Activated CD4-positive, alpha-beta T cell treated with anti-CD3 and anti-CD28 coated beads, Interleukin-10, Interleukin-2, amounts not matched to agents 100 ng/mL and 50 ng/mL, durations not matched to agents 16 hours and 8 hours (primary cell): Measurements from ENCODE around the gene BTD.

Experiments used
- DNase-seq: peaks from one replicate; pipeline ENCODE4 v3.0.0-alpha.2; 2020

Gene BTD

DNA sequence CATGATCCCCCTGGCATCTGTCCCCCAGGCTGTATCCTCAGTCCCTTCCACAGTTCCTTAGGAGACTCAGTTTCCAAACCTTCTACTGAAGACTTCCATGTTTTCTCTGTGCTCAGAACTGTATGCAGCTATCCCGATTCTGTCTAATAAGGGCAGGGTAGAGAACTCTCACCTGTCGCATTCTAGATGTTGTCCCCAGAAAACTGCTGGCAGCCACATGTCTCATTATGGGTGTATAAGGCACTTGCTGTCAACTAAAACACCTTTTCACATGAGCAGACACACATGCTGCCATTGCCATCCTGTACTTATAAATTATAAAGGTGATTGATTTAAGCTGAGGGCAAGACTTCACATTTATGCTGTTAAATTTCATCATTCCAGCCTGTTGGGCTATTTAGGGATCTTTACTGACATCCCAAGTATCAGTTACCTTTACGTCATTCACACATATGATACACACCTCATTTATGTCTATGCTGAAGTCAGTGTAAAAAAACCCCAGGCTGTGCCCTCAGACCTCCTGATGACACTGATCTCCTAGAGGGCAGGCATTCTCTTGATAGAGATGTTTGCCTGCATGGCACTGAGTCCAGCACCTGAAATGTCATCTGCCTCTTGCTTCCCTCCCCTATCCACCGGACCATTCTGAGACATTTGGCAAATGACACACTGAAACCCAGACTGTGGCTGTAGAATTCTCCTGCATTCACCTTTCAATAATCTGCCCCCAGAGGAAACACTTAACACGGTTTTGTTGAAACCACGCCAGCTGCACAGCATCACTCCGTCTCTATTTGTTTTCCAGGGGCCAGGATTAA, 35.8 kb downstream of the BTD start:
- peak; percentile 39 for DNase-seq

DNA sequence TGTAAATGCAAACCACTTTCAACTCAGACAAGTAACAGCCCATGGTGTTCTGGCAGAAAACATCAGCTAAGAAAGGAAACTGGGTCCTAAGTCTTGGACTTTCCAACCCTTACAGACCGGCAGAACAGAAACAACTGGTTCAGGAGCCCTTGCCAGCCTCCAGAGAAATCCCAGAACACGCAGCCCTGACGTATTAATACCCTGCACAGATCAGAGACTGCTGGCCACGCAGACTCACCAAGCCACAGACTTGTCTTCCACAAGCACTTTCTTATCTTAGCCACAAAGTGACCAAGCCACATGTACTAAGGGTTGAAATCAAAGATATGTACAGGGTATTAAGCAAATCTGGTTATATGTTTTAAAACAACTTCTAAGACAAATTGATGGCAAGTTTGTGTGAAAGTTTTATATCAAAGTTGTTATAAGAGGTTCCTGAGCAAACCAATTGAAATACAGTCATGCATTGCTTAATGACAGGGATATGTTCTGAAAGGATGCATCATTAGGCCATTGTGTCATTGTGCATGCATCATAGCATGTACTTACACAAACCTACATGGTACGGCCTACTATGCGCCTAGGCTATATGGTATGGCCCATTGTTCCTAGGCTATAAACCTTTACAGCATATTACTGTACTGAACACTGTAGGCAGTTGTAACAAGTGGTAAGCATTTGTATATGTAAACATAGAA, 36.8 kb downstream of the BTD start:
- DNase-seq = peak; percentile 38

DNA sequence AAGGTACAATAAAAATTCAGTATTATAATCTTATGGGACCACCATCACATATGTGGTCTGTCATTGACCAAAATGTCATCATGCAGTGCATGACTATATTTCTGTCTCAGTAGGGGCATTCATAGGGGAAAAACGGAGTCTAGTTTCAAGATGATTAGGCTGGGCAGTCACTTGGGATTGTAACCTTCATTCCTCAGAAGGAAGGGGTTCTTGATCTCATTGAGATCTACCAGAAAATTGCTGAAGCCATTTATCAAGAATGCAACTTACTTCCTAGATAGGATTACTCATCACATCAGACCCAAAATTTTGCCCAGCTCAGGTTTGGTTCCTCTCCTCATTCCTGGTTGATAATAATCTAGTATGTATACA, 37.3 kb downstream of the BTD start:
- peak; percentile 28 for DNase-seq

DNA sequence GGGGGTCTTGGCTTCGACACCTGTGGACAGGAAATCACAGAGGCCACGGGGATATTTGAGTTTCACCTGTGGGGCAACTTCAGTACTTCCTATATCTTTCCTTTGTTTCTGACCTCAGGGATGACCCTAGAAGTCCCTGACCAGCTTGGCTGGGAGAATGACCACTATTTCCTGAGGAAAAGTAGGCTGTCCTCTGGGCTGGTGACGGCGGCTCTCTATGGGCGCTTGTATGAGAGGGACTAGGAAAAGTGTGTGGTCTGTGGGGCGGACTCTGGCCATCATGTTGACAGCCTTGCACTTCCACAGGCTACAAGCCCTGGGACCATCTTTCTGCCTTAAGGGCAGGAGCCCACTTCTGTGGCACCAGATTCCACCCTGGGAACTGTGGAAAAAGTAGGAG, 43.7 kb downstream of the BTD start:
- DNase-seq = no peak

DNA sequence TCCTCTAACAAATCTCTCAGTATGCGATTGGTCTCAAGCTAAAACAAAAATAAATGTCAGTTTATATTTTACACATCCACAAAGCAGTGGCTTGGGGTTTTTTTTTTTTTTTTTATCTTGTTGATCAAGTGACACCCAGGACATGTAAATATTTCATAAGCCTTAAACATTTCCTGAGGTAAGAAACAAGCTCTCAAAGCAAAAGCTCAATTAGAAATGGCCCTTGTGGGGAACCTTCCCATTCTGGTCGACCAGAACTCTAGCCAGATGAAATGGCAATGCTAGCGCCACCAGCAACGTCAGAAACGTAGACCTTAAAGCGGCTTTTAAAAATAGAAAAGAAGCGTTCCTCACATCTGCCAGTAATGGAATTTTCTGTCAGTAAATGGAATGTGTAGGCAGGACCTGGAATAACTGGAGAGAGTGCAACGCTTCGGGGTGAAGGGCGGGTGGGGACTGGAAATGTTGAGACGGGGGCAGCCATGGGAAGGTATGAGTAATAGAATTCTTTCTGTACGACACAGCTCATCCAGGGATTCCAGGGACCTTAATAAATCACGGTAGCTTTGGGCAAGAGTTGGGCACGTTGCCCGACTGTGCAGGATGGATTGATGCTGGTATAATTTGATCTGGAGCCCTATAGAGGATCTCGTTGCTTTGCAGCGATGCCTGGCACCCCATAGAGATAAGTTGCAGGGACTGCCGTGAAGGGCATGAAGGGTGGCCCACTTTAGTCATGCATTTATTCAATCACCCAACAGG, 44.4 kb downstream of the BTD start:
- no peak for DNase-seq

DNA sequence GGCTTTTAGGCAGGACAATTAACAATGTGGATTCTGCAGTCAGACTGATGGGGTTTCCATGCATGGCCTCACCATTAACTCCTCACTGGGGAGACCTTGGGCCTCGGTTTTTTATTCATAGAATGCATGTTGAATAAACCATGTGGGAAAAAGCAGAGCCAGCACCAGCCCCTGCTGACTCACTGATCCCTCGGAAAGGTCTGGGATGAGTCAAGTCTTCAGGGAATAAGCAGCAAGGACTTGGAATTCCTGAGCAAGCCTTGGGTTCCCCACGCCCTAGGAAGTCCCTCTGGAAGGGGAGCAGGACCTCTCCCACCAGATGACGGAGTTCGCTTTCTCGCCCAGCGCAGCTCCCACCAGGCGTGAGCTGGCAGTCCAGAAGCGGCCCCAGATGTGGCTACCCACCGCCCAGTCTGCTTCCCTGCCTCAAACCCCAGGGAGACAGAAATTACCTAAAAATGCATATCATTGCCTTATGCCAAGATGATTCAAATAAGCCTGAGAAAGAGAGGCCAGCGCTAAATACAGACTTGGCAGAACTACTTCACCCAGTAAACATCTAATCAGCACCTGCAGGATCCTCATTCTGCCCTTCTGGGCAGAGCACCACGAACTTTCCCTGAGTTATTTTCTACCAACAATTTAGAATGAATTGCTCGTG, 45.4 kb downstream of the BTD start:
- peak; percentile 25 for DNase-seq

DNA sequence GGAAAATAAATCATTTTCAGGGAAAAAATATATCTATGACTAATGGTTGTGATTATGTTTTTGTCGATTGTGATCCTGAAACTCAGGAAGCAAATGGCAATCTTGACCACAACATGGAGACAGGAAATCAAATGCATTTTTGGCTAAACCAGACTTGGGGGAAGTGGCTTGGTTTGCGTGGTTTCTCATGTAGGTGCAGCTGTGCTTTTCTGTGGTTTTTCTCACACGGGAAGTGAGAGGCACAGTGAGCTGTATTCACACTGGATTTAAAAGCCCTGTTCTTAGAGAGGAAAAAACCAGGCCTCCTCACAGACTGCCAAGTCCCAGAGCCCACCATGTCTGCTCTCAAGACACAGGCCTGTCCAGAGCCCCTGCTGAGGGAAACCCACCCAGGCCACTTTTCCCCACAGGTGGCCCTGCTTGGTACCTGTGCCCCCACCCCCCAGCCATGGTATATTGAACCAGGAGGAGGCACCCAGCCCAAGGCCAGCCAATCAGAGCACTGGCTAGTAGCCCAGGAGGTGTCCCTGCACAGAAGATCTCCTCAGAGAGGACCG, 46.1 kb downstream of the BTD start:
- peak; percentile 92 for DNase-seq

DNA sequence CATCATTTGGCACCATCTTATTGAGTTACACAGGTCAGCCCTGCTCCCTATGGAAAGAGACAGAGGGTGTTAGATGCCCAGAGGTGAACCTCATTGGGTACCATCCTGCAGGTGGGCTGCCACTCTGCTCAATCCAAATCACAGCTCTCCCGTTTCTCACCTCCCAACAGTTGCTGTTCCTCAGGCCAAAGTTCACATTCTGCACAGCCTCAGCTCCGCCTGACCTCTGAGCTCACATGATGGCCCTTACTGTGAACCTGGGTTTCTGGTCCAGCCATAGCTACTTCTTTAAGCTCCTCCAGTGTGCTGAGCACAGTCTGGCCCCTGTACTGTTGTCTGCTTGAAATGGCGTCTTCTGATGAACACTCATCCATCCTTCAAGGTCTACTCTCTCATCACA, 47.8 kb downstream of the BTD start:
- DNase-seq = no peak

DNA sequence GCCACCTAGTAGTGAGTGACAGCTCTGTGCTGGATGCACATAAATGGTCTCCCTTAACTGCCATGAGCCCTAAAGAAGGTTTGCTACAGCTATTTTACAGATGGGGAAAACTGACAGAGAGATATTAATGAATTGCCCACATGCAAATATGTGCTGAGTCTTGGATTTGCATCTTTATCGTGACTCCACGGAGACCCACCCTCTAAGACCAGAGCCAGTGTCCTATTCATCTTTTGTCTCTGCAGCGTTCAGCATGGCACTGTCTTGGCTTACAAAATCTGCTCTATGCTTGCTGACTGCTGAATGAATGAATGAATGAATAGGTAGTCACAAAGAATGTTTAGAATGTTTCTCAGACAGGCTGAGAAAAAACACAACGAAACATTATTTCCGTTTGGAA, 48.3 kb downstream of the BTD start:
- DNase-seq = no peak

DNA sequence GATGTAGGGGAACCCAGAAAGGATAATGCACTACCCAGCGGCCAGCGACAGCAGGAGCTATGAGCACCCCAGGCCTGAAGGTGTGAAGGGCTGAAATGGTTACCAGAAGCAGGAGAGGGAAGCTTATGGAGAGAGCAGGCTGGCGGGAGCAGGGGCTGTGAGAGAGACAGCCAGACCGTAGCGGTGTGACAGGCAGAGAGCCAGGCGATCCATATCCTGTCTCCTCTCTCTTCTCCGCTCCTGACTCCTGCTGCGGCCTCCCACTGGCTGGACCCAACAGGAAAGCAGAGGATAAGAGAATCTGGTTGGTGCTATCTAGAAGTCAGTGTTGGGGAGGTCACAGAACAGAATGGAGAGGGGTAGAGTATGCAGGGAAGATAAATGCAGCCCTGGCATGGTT, 49.9 kb downstream of the BTD start:
- no peak for DNase-seq

DNA sequence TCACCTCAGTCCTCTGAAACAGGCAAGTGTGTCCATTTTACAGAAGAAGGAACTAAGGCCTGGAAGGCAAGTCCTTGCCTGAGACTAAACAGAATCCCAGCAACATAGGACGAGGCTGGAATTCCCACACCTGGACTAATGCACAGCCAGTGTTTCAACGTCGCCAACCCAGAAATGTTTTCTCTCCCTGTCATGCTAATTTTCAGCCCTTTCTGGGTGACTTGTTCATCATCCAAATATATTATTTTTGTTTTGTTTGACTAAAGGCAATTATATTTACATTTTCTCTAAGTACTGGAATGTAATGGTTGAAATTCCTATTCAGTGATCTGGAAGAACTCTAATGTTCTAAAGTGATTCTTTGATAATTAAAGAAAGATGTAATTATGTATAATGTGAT, 51.8 kb downstream of the BTD start:
- DNase-seq = no peak

DNA sequence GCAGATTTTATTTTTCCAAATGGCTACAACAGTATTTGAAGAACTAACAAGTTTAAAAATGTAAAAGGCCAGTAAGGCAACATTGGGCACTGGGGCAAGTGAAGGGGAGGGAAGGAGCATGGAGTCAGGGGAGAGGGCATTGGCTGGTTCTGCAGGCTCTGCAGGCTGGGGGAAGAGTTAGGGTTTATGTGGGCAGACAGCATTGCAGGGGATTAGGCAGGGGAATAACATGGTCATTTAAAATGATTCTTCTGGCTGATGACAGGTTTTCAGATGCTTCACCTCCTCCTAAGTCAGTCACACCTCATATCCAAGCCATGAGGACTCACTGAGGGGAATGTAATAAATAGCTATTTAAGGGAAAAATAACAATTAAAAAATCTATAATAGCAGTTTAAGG, 52.6 kb downstream of the BTD start:
- DNase-seq = no peak

DNA sequence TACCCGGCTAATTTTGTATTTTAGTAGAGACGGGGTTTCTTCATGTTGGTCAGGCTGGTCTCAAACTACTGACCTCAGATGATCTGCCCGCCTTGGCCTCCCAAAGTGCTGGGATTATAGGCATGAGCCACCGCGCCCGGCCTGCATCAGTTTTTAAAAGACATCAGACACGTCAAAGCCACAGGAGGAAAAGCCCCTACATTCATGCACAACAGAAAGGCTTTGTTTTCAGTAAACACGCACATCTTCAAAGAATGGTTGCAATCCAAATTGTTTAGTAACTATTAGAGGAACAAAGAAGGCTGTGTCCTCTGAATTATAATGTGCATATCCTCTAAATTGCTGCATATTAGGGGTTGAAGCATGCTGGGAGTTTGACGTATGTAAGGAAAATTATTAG, 53.3 kb downstream of the BTD start:
- DNase-seq = no peak

DNA sequence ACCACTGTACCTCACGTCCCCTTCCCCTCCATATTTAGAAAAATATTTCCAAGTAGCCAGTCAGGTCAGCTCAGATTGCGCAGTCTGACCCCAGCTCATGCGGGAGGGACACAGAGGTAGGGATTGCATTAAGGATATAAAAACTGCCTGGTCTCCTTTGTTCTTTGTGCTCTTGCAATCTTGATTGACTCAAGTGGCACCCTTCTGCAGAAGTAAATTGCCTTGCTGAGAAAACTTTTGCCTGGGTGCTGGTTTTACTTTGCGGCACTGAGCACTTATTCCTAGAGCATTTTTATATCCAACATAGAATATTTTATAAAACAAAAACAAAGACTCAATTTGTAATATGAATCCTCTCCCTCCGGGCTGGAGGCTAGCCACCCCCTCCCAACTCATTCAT, 54.8 kb downstream of the BTD start:
- DNase-seq = no peak

DNA sequence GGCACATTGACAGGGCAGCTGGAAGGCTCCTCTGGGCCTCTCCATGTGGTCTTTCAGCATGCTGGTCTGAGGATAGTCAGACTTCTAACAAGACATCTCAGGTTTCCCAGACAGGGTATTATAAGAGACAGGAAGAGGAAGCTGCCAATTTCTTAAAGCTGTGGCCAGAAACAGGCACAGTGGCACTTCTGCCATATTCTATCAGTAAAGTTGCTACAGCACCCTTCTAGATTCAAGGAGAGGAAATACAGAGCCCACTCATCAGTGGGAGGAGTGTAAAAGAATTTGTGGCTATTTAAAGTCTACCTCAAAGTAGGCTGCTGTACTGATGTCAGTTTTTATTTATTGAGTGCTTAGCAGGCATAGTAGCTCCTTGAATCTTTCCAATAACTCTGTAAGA, 55.5 kb downstream of the BTD start:
- no peak for DNase-seq

DNA sequence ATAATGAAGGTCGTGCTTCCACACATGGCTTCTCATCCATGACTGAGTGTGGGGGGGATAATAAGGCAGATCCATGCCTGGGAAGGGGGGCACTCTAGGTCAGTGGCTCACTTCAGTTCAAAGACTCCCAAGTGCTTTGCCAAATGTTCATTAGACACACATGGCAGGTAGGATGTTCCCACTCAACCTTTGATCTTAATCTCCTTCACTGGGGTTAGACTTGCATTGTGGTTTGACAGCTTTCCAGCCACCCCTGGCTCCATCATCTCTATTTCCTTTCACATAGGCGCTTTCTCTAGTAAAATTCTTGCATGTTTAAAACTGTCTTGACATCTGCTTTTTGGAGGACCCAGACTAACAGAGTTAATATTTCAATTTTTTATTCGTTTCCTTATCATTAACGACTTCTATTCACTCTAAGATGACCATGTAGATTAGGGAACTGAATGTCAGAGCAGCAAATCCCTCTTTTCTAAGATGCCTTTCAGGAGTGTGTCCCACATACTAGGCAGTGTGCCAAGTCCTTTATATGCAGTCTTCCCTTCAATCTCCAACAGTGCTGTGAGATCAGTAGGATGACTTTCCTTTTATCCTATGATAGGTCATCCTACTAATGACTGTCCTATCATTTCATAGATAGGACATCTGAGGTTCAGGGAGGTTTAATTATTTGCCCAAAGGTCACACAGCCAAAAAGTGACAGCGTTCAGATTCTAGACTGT, 57.9 kb downstream of the BTD start:
- DNase-seq = no peak

DNA sequence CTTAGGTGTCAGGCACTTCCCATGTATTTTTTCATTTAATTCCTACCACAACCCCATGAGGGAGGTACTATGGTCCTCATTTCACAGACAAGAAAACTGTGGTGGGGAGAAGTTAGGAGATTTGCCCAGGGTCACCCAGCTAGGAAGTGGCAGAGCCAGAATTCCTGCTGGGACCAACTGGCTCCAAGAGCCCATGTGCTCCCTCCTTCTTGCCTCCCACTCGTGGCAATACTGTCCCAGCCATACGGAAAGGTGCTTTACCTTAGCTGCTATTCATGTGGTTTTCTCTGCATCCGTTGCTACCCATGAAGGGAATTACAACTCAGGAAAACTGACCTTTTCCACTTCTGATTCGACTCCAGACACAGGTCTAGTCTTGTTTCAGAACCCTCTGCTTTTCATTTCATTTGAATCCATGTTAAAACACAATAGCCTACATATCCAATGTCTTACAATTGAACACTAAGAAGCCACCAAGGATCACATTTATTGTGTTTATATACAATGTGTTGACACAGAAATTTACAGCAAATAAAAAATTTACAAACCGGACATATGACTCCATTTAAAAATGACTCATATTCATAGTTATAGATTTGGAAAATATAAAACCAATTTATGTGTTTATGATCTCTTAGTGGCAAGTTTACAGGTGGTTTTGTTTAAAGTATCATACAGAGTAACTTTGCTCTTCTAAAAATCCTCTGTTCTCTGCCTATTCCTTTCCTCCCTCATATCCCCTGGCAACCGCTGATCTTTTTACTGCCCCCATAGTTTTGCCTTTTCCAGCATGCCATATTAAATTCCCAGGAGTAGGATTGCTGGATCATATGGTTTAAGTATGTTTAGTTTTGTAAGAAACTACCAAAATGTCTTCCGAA, 58.8 kb downstream of the BTD start:
- no peak for DNase-seq

DNA sequence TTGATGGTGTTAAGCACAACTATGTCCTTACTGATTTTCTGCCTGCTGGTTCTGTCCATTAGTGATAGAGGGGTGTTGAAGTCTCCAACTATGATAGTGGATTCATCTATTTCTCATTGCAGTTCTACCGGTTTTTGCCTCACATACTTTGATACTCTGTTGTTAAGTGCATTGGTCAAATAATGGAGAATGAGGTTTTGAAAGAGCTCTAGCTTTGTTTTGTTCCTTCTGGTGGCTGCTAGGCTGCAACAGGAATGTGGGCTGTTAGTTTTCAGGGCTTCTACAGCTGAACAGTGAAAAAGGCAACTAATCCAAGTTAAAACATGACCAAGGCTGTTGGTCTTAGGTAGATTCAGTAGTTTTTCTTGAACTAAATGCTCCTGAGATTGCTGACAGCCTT, 62.6 kb downstream of the BTD start:
- no peak for DNase-seq

DNA sequence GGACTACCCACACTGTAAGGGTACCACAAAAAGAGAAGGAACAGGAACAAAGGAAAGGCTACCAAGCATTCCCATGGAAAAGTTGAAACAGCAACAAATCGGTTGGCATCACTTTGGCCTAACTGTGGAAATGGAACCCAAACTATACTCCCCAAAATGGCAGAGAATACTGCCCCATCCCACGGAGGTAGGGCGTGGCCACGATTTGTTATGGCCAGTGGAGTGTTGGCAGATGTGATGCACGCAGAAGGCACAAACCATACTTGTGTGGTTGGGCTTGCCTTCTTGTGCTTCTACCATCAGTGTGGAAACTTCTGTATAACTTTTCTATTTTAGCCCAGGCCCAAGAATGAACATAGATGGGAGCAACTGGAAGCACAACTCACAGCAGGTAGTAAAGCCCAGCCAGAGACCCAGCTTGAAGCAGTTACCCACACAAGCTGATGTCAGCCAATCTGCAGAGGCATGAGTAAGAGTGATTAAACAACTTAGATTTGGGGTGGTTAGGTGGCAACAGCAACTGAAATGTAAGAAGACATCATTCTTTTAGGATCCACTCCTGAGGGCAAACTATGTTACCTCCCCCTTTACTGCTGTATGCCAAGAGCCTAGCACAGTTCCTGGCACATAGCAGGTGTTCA, 64.1 kb downstream of the BTD start:
- DNase-seq = no peak

DNA sequence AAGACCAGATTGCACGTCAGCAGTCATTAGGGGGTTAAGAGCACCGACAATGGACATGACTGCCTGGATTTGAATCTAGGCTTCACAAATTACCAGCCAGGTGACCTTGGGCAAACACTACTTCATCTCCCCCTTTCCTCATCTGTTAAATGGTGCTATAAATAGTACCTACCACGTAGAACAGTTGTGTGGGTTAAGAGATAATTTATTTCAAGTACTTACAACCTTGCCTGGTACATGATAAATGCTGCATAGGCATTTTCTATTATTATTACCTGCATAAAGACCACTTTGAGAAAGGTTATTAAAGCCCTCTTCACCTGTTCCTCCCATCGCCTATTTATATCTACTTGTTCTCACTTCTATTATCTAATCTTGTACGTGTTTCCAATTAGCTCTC, 64.7 kb downstream of the BTD start:
- DNase-seq = no peak

DNA sequence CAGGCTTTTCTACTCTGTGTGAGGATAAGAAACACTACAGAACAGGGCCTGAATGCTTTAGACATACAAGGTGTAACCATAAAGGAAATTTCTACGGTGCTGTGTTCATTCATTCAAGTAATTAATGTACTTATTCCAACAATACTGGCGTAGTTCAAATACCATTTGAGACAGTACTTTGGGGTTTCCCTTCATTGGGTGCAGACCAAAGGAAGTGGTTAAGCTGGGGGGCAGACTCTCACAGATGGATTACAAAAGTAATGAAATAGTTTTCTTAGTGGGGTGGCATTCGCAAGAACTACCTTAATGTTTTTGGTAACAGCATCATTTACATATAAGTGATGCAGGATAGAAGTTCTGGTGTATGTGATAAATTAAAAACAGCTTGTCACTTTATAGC, 65.9 kb downstream of the BTD start:
- DNase-seq = peak; percentile 58
